Activated naive CD4-positive, alpha-beta T cell treated with anti-CD3 and anti-CD28 coated beads, Interleukin-2, amount 50 U/mL, for 72 hours (primary cell): ENCODE results near the gene TSPAN10. TPM values are rescaled to one million over a fixed set of nuclear protein-coding genes. Genes with fewer than 3 reads are reported as not detected.

ENCODE experiments used
- ATAC-seq, 2 donors: fragments of 150-1000 bp; cut with Tn5 transposase; 2 replicates each; pipeline ENCODE4 v1.10.0; 2021; ENCODE audit warnings: mild to moderate bottlenecking in 2 of 2, moderate library complexity in 2 of 2
- DNase-seq, 2 donors: peaks; one replicate each; pipeline ENCODE4 v3.0.0; 2021 to 2022; ENCODE audit warnings: low spot score in 2 of 2
- H3K27ac Mint-ChIP-seq, 2 donors: one replicate each; pipeline ENCODE4 v1.8.0; 2022; ENCODE audit warnings: mild to moderate bottlenecking in 2 of 2, mixed read lengths in 2 of 2
- H3K36me3 Mint-ChIP-seq, 2 donors: one replicate each; pipeline ENCODE4 v1.8.0; 2022; ENCODE audit warnings: mixed read lengths in 2 of 2
- H3K9me3 Mint-ChIP-seq, 2 donors: one replicate each; pipeline ENCODE4 v1.8.0; 2022; ENCODE audit warnings: mixed read lengths in 2 of 2
- total RNA-seq, 2 donors: library from RNA; stranded (reverse); gene quantifications; one replicate each; pipeline ENCODE4 v1.2.3, GENCODE V29; 2022

The TSPAN10 gene
- total RNA-seq, 2 donors from 2014 or later: 0.56 to 0.75 TPM

DNA sequence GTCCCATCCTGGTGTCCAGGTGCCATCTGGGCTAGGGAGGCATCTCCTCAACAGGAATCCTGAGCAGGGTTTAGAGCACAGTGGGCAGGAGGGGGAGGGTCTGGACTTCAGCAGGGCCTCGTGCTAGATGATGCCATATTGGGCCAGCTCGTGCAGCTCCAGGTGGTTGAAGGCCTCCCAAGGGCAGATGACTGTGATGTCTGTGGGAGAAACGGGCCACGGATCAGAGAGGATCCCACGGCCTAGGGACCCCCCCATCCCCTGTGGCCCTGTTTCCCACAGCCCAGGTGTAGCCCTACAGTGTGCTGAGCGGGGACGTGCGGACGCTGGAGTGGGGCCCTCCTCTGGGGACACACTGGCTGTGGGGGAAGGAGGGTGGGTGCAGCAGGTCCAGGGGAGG, 14.0 kb downstream of the TSPAN10 start:
- Mint-ChIP-seq H3K36me3 (peaks cover 5 to 9% of the 10 kb centered on the region in 2 donors), H3K27ac (no peak overlapping the region), H3K9me3 (no peaks in the 10 kb centered on the region)
- DNase-seq (no peak), ATAC-seq (no peak)

DNA sequence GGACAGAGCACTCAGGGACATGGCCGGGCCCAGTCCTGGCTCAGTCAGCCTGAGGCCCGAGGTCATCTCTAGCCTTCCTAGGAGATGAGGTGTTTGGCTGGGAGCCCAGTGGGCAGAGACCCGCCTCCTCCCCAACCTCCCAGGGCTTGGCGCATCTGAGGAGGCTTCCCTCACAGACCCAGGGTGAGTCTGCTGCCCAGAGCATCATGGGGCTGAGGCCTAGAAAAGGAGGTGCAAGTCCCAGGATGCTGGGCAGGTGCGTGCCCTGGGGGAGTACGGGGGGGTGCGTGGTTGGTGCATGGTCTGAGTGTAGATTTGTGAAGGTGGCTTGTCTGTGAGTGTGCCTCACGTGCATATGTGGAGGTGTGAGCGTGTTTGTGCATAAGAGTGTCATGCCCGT, 14.7 kb downstream of the TSPAN10 start:
- no peak for ATAC-seq
- no peak overlapping the region for H3K27ac Mint-ChIP-seq
- no peak for DNase-seq
- no peaks in the 10 kb centered on the region for H3K9me3 Mint-ChIP-seq
- peaks cover 5 to 9% of the 10 kb centered on the region in 2 donors for H3K36me3 Mint-ChIP-seq

DNA sequence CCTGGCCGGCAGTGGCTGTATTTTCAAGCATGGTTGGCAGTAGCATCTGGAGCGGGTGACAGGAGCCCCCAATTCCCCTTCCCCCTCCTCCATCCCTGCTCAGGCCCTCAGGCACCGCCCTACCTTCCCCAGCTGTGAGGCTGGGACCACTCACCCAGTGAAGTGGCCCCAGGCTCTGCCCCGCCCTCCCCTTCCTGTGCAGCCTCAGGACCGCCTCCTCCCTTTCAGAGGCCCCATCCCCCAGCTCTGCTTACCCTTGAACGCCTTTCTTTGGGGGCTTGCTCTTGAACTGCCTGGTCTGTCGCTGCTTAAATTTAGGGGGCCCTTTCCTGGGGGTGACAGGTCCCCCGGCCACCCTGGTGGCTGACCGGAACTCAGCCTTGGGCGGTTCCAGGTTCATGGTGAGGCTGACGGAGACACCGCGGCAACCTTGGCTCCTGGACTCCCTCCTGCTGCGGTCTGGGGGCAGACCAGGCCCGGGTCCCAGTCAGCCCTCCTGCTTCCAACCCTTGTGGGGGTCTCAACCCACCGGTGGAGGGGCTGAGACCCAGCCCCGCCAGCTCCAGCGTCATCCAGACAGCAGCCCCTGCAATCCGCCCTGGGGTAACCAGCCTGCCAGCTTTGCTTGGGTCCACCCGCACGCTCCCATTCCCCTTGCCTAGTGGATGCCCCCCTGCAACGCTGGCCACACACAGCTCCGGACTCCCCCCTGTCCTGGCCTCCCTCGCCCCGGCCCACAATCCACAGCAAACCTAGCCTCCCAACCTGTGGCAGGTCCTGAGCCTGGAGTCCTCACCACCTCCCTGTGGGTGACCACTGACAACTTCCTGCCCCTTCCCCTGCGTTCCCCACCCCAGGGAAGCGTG, 16.1 kb downstream of the TSPAN10 start:
- ATAC-seq (peak; percentile 67 to 70), DNase-seq (no peak)
- Mint-ChIP-seq H3K27ac (peak overlapping the region in 1 of 2 donors; percentile 75), H3K9me3 (no peaks in the 10 kb centered on the region), H3K36me3 (peaks cover 5 to 9% of the 10 kb centered on the region in 2 donors)

DNA sequence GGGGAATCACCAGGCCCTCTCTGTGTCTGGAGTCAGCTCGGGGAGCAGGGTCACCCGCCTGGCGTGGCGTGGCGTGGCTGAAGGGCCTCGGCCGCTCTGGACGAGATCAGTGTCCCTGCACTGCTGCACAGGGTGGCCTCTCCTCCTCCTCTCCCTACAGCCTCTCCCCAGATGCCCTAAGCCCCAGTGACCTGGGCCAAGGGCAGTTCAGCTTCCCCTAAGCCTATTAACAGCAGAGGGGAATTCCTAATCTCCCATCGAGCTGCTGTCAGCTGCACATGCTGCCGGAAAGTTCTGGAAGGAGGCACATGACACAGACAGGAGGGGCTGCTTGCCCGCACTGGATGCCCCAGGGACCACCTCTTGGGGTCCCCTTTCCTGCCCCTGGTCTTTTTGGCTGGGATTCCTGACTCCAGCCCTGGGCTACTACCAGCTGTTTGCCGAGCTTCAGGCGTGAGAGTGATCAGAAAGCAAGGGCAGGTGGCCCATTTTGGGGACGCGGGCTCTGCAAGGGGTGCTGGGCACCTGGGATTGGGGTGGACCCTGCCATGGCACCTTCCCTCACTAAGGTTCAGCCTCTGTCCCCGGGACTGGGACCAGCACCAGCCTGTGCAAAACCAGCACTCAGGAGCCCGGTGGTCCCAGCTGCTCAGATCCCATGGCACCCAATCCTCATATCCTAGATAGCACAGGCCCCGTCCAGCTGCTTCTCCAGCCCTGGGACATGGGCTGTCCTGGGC, 18.6 kb downstream of the TSPAN10 start:
- peaks cover 0 to 5% of the 10 kb centered on the region in 2 donors for H3K36me3 Mint-ChIP-seq
- no peak overlapping the region for H3K27ac Mint-ChIP-seq
- no peak for ATAC-seq
- no peaks in the 10 kb centered on the region for H3K9me3 Mint-ChIP-seq
- DNase-seq: no peak

DNA sequence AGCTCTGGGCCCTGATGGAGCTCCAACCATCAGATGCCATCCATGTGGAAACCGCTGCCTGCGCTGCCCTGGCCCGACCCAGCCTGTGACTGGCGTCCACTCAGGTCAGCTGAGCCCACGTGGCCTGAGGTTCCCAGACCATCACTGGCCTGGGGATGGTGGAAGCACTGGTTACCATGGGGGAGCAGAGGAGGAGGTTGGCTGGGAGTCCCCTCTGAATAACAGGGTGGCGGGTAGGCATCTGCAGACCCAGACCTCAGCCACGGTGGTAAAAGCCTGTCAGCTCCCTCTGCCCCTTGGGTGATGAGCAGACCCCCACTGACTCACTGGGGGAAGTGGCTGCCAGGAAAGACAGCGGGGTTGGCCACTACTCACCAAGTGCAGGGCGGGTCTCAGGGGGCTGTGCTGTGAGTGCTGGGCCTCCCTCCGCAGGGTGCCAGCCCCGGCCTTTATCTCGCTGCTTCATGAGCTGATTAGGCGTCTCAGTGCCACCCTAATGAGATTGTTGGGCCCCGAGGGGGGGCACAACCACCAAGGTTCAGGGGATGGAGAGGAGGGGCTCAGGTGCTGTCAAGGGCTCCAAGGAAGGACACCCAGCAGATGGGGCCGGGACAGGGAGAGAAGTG, 19.2 kb downstream of the TSPAN10 start, which contains the start of gene PDE6G:
TSS of gene PDE6G (minus strand) at position 425 of the 626 bp plus-strand sequence. CDS start 3,237 bp downstream, outside the sequence.
- peaks cover 0 to 5% of the 10 kb centered on the region in 2 donors for H3K36me3 Mint-ChIP-seq
- H3K9me3 Mint-ChIP-seq: no peaks in the 10 kb centered on the region
- ATAC-seq: no peak
- H3K27ac Mint-ChIP-seq: no peak within 1 kb of the TSS
- no peak for DNase-seq

DNA sequence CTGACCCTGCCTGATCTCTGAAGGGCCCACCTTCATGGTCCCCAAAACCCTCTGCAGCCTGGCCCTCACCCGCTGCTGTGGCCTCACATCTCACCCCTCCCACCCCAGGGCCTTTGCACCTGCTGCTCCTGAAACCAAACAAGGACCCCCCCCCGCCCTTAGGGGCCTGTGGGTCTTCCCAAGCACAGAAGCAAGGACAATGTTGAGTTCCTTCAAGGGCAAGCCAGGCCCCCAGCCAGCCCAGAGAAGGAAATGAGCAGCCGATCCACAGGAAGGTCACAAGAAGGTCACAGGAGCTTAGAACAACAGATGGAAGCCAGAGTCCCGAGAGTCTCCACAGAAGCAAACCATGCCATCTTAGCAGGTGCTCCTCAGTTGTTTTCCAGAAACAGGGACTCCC, 19.8 kb downstream of the TSPAN10 start:
- Mint-ChIP-seq H3K36me3 (peaks cover 0 to 2% of the 10 kb centered on the region in 2 donors), H3K27ac (no peak overlapping the region), H3K9me3 (no peaks in the 10 kb centered on the region)
- DNase-seq: no peak
- ATAC-seq: no peak

DNA sequence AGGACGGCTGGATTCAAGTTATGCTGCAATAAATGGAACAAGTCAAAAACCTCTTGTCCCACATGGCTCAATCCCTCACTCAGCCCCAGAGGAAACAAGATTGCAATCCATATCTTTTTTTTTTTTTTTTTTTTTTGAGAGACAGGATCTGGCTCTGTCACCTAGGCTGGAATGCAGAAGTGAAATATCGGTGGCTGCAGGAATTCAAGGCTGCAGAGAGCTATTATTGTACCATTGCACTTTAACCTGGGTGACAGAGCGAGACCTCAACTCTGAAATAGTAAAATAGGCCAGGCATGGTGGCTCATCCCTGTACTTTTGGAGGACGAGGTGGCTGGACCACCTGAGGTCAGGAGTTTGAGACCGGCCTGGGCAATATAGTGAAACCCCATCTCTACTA, 22.0 kb downstream of the TSPAN10 start:
- ATAC-seq: no peak
- DNase-seq: no peak
- H3K36me3 Mint-ChIP-seq: no peaks in the 10 kb centered on the region
- H3K27ac Mint-ChIP-seq: no peak overlapping the region
- no peaks in the 10 kb centered on the region for H3K9me3 Mint-ChIP-seq

DNA sequence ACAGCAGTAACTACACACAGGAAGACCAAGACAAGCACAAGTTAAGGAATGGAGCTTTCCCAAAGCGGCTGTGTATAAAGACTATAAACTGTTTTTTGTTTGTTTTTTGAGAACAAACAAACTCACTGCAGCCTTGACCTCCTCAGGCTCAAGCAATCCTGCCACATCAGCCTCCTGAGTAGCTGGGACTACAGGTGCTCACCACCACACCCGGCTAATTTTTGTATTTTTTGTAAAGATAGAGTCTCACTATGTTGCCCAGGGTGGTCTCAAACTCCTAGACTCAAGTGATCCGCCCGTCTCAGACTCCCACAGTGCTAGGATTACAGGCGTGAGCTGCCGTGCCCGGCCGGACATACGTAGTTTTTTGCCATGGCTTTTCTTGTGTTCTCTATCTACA, 23.4 kb downstream of the TSPAN10 start:
- Mint-ChIP-seq H3K27ac (no peak overlapping the region), H3K36me3 (peaks cover 6 to 8% of the 10 kb centered on the region in 2 donors), H3K9me3 (no peaks in the 10 kb centered on the region)
- ATAC-seq (no peak), DNase-seq (no peak)

DNA sequence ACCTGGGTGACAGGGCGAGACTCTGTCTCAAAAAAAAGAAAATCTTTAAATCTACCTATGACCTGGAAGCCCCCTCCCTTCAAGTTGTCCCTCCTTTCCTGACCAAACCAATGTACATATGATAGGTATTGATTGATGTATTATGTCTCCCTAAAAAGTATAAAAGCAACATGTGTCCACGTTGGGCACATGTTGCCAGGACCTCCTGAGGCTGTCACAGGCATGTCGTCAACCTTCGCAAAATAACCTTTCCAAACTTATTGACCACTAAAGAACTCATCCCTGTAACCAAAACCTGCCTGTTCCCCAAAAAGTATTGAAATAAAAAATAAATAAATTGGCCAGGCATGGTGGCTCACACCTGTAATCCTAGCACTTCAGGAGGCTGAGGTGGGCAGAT, 25.0 kb downstream of the TSPAN10 start:
- DNase-seq (no peak), ATAC-seq (no peak)
- Mint-ChIP-seq H3K9me3 (no peaks in the 10 kb centered on the region), H3K36me3 (peaks cover 22 to 23% of the 10 kb centered on the region in 2 donors), H3K27ac (peak overlapping the region in 1 of 2 donors; percentile 93)

DNA sequence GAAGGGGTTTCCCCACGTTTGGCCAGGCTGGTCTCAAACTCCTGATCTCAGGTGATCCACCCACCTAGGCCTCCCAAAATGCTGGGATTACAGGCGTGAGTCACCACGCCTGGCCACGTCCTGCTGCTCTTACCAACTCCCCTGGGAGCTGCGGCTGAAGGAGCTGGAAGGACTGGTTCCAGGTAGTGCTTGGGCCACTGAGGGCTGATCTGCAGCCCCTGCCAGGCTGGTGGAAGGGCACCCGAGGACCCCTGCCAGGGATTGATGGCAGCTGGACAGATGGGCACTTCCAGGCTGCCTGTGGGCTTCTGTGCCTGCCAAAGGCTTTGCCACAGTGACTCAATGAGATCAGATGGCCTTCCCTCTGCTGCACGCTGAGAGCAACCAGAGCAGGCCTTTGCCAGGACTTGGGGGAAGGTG, 27.1 kb downstream of the TSPAN10 start:
- Mint-ChIP-seq H3K27ac (peak overlapping the region; percentile 79 to 93), H3K36me3 (peaks cover 34 to 40% of the 10 kb centered on the region in 2 donors), H3K9me3 (no peaks in the 10 kb centered on the region)
- peak in 1 of 2 donors; percentile 72 for DNase-seq
- ATAC-seq: peak in 1 of 2 donors; percentile 8

DNA sequence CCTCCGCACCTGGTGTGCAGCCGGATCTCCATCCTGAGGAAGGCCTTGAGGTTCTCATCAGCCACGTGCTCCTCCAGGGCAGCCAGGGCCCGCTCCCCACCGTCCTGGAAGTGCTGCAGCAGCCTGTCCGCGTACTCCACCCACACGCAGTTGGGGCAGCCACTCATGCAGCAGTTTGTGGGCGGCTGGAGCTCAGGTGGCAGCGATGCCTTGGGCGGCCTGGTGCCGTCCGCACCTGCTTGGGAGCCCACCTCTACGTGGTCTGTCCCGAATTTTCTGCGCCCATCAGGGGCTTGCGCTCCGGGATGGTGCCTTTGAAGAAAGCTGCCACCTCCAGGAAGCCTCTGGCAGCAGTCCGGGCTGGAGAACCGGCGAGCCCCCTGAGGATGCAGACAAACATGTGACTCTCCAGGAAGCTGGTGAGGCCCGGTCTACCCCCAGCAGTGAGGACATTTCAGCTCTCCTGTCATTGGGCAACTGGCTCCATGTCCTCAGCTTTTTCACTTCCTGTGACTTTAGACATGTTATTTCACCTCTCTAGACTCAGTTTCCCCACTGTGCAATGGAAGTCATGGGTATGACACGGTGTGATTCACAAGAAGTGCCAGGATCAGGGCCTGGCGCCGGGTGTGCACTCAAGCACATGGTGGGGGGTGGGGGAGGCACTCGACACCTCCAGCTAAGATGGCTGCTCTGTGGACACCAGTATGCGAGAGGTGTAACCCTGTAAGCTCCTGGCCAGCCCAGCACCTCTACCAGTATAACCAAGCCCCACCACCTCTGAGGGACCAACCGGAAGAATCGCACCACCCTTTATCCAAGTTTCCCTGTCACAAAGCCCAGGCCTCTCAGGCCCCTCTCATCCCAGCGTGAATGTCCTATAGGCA, 28.5 kb downstream of the TSPAN10 start:
- no peaks in the 10 kb centered on the region for H3K9me3 Mint-ChIP-seq

DNA sequence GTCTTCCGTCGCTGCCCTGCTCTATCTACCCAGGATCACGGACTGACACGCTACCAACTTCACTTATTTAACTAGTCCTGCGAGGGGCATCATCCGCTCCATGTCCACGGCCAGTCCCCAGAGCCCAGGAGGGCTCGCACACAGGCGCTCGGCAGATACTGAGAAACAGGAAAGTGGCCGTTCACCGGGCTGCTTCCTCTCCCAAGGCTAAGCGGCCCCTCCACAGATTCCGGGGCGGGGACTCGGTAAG, 29.0 kb downstream of the TSPAN10 start:
- no peaks in the 10 kb centered on the region for H3K9me3 Mint-ChIP-seq
- peak overlapping the region; percentile 93 for H3K27ac Mint-ChIP-seq
- ATAC-seq: peak; percentile 2 to 4
- no peak for DNase-seq
- peaks cover 42 to 45% of the 10 kb centered on the region in 2 donors for H3K36me3 Mint-ChIP-seq

More for the DNA sequence above, 28.5 kb downstream of the TSPAN10 start:
- DNase-seq (peak; percentile 49 to 71), ATAC-seq (peak; percentile 31 to 38)
- Mint-ChIP-seq H3K27ac (peak overlapping the region; percentile 93), H3K36me3 (peaks cover 42 to 45% of the 10 kb centered on the region in 2 donors)

DNA sequence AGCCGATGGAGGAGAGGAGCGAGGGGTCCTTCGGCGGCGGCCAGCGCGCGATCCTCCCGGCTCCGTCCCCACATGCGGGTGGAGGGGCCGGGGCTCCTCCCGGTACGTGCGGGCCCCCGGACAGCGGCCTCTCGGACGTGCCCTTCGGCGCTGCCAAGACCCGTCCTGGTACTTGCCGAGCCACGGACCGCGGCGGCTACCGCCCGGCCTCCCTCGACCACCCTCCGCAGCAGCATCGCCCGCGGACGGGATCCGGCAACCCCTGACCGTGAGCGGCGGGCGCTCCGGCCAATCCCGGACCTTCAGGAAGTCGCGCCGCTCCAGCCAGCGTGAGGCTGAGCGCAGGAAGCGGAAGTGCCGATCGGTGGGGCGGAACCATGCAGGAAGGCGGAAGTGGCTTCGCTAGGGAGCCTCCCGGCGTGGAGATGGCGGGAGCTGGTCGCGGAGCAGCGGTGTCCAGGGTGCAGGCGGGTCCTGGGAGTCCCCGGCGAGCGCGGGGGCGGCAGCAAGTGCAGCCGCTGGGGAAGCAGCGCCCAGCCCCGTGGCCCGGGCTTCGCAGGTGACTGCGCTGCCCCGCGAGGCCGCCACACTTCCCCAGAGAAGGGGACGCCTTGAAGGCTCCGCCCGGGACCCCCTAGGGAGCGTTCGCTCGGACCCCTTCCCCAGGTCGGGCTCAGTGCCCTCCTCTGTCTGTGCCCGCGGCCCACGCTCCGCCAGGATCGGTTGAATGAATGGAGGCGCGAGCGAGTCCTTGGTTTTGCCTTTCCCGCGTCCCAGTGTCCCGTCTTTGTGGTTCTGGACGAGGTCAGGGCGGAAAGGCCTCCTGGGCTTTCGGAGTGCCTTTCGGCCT, 29.6 kb downstream of the TSPAN10 start, which contains the start of the genes CCDC137 and OXLD1:
TSS of gene CCDC137 (plus strand) at position 396 of the 850 bp plus-strand sequence. CDS start at position 426, 30 bp downstream.
TSS of gene OXLD1 (minus strand) at position 264 of the 850 bp plus-strand sequence. CDS start at position 236, 28 bp downstream.
- Mint-ChIP-seq H3K27ac (peak within 1 kb of the TSS; percentile 93), H3K36me3 (peaks cover 42 to 45% of the 10 kb centered on the region in 2 donors), H3K9me3 (no peaks in the 10 kb centered on the region)
- ATAC-seq (peak; percentile 92 to 96), DNase-seq (peak; percentile 93 to 97)

DNA sequence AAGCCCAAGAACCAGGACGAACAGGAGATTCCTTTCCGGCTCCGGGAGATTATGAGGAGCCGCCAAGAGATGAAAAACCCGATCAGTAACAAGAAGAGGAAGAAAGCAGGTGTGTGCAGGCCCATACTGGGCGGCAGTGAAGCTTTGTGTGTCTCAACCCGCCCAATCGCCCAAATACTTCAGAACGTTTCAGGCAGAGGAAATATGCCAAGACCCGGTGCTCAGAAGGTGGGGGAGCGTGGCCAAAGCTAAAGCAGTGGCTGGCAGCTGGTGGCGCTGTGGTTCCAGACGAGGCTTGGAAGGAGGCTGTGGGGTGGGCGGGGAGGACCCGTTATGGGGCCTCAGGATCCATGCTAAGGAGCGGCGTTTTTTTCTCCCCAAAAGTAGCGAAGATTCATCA, 30.8 kb downstream of the TSPAN10 start:
- H3K36me3 Mint-ChIP-seq: peaks cover 45 to 53% of the 10 kb centered on the region in 2 donors
- H3K27ac Mint-ChIP-seq: peak overlapping the region in 1 of 2 donors; percentile 93
- DNase-seq: no peak

DNA sequence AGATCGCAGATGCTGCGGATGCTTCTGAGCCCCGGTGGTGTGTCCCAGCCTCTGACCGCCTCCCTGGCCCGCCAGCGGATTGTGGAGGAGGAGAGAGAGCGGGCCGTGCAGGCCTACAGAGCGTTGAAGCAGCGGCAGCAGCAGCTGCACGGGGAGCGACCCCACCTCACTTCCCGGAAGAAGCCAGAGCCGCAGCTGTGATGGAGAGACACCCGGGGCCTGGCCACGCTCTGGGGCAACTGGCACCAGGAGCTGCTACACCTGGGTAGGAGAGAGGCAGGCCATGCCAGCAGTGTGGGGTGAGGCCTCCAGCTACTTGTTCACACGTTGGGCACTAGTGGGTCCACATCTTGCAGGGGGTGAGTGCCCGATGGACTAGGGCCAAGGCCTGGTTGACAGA, 35.5 kb downstream of the TSPAN10 start:
- H3K27ac Mint-ChIP-seq: peak overlapping the region in 1 of 2 donors; percentile 81
- DNase-seq: no peak
- no peak for ATAC-seq
- no peaks in the 10 kb centered on the region for H3K9me3 Mint-ChIP-seq
- H3K36me3 Mint-ChIP-seq: peaks cover 17 to 31% of the 10 kb centered on the region in 2 donors

More for the DNA sequence above, 30.8 kb downstream of the TSPAN10 start:
- no peaks in the 10 kb centered on the region for H3K9me3 Mint-ChIP-seq
- ATAC-seq: no peak
